Activated T-cell treated with anti-CD3 and anti-CD28 coated beads for 4 hours (primary cell): ENCODE measurements around the gene LANCL1.
"Not testable (repeated sequence)": the region's sequence is repeated elsewhere in the genome, so short reads cannot be mapped to it uniquely, and the experiment has no call there.

Source experiments
- DNase-seq: peaks from one replicate; pipeline ENCODE4 v3.0.0-alpha.2; 2020

Gene LANCL1

GRCh38 chr2:210458395-210458794 is 18.2 kb downstream of the LANCL1 start:
- no peak for DNase-seq

- no peak for DNase-seq
Measured at GRCh38 chr2:210456571-210456970, 20.0 kb downstream of the LANCL1 start.

DNA sequence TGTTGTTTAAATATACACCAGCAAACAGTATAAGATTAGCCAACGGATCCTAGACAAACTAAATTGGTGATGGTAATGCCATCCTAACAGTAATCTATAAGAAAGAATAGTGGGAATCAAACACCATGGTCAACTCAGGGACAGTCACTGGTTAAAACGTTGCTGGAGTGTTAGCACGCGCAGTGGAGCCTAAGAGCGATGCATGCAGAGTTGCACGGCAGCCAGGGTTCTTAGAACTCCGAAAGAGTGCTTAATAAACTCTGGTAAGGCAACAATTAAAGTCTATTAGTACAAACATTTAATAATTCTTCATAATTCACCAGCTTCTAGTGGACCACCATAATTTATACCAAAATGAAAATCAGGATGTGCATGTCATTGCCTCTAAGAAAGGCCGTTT is 22.2 kb downstream of the LANCL1 start:
- DNase-seq = no peak

GRCh38 chr2:210452194-210452593 is 24.4 kb downstream of the LANCL1 start:
- no peak for DNase-seq

DNA sequence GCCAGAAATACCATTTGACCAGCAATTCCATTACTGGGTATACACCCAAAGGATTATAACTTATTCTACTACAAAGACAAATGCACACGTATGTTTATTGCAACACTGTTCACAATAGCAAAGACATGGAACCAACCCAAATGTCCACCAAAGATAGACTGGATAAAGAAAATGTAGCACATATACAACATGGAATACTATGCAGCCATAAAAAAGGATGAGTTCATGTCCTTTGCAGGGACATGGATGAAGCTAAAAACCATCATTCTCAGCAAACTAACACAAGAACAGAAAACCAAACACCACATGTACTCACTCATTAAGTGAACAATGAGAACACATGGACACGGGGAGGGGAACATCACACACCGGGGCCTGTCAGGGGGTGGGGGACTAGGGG is 25.6 kb downstream of the LANCL1 start:
- DNase-seq = not testable (repeated sequence)

- DNase-seq = no peak
Measured at GRCh38 chr2:210445732-210446131, 30.8 kb downstream of the LANCL1 start.

DNA sequence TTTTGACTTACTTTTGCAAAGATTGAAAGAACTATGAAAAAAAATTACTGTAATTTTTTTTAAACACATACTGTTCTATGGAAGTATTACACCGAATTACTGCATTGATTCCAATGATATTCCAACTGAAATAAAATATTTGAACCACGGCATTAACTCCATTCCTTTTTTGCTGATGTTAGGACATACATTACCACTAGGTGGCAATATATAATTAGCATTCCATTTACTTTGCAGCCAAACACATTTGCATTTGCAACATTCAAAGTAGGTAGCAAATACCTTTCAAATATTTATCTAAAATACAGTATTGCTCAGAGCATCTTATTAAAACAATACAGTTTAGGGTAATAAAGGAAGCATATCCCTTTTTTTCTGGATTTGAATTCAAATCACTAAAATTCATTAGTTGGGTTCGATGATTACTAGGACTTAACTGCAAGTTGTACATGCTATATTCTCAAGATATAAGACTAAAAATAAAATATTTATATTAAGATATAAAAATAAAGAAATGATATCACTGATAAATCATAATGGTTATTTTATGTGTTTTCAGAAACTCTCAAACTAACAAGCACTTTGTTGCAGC is 31.3 kb downstream of the LANCL1 start:
- no peak for DNase-seq

GRCh38 chr2:210443527-210443926 is 33.0 kb downstream of the LANCL1 start:
- no peak for DNase-seq

GRCh38 chr2:210442878-210443277 is 33.7 kb downstream of the LANCL1 start:
- DNase-seq = no peak

- DNase-seq = no peak
Measured at GRCh38 chr2:210442457-210442856, 34.1 kb downstream of the LANCL1 start.

- no peak for DNase-seq
Measured at GRCh38 chr2:210440206-210440605, 36.4 kb downstream of the LANCL1 start.

DNA sequence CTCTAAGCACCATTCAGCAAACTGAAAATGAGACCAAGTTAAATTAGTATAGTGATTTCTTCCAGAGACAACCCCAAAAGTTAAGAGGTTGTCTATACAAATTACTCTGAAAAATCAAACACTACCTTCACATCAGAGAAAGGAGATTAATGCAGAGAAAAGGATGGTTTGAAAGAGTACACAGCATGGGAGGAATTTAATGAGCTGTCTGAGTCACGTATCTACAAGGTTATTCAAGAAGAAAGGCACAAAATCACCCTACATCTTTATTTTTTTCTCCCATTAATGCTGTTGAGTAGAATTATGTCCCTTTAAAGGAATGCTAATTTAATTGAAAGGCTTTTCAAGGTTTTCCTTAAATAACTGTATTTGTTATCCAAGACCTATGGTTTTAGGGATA is 41.1 kb downstream of the LANCL1 start:
- DNase-seq = no peak

DNA sequence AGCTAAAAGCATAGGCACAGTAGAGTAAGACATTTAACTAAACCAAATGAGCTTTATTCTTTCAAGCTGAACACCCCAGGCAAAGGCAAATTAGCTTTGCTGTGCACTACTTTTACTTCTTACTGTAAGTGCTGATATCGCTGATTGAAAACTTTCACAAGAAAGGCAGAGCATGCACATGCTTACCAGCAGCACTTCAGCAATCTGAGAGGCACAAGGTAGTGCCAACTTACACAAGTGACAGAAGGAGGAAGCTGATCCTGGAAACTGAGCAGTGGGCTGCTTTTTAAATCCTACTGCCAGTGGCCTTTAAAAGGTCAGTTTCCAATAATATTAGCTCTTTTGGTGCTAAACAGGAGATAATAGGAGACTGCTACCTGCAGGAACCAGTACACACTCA is 43.9 kb downstream of the LANCL1 start:
- no peak for DNase-seq

DNA sequence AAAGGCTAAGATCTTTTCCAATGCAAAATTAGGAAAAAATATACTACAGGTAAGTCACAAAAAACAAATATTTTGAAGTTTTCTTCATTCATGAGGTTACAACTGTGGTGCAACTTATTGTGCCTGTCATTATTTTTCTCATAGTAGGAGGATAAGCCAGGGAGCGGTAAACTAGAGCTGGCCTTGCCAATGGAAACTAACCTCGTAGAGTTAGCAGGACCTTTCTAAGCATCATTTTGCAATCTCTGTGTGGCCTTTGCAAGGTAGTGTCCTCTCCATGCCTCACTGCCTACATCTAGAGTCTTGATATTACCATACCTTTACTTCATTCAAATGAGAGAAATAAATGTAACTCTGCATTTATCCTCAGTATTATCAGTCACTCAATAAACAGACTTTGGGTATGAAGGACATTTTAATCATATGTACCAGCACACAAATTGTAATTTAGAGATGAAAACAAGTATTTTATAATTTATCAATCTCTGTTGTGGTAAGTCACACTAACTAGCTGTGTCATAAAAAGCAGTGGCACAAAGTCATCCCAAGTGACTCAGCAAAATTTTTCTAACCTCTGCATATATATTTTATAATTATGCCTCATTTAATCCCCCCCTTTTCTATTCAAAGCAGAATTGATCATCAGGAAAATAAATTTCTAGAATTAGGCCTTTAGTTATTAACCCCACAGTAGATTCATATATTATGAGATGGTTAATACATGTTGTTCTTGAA is 47.0 kb downstream of the LANCL1 start:
- DNase-seq = no peak

DNA sequence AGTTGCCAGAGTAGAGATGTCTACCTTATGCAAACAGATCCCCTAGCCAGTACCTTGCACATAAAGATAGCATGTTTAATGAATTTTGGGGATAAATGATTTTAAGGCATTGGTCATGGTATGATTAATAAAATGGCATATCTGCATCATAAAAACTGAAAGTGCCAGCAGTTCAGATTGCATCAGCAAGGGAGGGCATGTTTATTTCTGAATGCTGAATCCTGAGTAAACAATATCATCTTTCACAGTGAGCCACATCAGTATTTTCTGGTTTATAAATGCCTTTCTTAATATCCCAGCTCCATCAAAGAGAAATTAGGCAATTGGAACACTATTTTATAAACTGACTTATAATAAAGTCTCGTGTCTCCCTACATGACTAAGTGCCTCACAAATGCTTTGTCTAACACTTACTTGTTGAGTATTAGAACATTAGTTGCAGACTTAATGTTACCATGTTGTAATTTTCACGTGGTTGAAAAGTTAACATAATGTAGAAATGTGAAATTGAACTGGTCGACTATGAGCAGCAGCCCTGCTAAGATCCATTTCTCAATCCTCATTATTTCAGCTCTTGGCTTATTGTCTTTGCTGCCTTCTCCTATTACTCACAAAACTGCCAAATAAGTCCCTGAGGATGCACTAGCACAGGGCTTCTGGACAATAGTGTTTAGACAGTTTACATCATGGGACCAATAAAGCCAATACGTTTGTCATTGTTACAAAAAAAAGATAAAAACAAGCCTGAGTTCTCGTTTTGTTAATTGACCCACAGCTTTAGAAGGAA is 48.0 kb downstream of the LANCL1 start:
- DNase-seq = no peak

- DNase-seq = not testable (repeated sequence)
Measured at GRCh38 chr2:210427309-210427708, 49.2 kb downstream of the LANCL1 start.

- no peak for DNase-seq
Measured at GRCh38 chr2:210422366-210422765, 54.2 kb downstream of the LANCL1 start.

GRCh38 chr2:210421916-210422315 is 54.6 kb downstream of the LANCL1 start:
- DNase-seq = no peak

- DNase-seq = no peak
Measured at GRCh38 chr2:210412660-210413059, 63.9 kb downstream of the LANCL1 start.

GRCh38 chr2:210410542-210410941 is 66.0 kb downstream of the LANCL1 start:
- DNase-seq = no peak

- DNase-seq = no peak
Measured at GRCh38 chr2:210399440-210400041, 77.0 kb downstream of the LANCL1 start.

DNA sequence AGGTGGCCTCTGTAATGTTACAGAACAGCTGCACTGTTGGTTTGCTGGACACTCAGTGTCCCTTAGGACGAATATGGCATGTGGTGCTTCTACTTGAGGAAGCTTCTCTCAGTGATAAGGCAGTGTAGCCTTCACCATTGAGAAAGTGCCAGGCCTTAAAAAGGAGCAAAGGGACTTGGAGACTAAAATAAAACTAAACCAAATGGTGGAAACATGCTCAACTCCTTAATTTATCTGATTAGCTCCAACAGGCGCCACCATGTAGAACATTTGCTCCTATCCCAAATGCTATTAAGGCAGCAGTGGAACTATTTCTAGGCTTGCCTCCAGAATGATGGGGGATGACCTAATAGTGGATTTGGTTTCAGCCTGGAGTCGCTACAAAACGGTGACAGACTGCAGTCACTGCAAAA is 84.1 kb downstream of the LANCL1 start:
- DNase-seq = no peak

GRCh38 chr2:210389856-210390255 is 86.7 kb downstream of the LANCL1 start:
- no peak for DNase-seq

DNA sequence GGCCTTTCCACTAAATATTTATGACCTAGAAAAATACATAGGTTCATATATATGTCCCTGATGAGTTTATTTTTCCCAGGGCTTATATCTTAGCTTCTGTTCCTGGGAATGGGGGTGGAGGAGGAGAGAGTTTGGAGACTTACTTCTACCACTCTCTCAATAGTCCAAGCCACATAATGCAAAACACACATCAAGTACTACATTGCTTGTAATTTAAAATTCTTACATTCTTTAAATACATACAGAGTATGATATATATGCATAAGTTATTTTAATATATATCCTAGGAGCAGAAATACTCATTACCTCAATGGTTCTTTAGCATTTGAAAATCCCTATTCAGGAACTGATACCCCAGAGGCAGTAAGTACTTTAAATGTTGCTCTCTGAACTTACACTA is 88.4 kb downstream of the LANCL1 start:
- DNase-seq = no peak
